Activated CD8-positive, alpha-beta memory T cell treated with anti-CD3 and anti-CD28 coated beads, Interleukin-2, amount 50 U/mL, for 1 hour (primary cell): ENCODE results near the gene DAAM1.

Source experiments
- DNase-seq: peaks from one replicate; pipeline ENCODE4 v3.0.0-alpha.2; 2020; ENCODE audit errors: extremely low read depth

Gene DAAM1

GRCh38 chr14:59221568-59221967 is 33.1 kb downstream of the DAAM1 start:
- DNase-seq: no peak

- no peak for DNase-seq
These were observed 35.9 kb downstream of the DAAM1 start for GRCh38 chr14:59224341-59224740.

- DNase-seq: no peak
These were observed 36.8 kb downstream of the DAAM1 start for GRCh38 chr14:59225281-59225680.

- no peak for DNase-seq
These were observed 40.0 kb downstream of the DAAM1 start for GRCh38 chr14:59228421-59228820.

GRCh38 chr14:59229653-59230406 is 41.4 kb downstream of the DAAM1 start:
- DNase-seq: no peak

GRCh38 chr14:59236195-59236594 is 47.7 kb downstream of the DAAM1 start:
- no peak for DNase-seq

- no peak for DNase-seq
These were observed 49.7 kb downstream of the DAAM1 start for GRCh38 chr14:59238216-59238615.

- DNase-seq: no peak
These were observed 50.6 kb downstream of the DAAM1 start for GRCh38 chr14:59239022-59239421.

GRCh38 chr14:59240356-59240755 is 51.9 kb downstream of the DAAM1 start:
- DNase-seq: no peak

- DNase-seq: no peak
These were observed 52.7 kb downstream of the DAAM1 start for GRCh38 chr14:59241121-59241520.

- no peak for DNase-seq
These were observed 54.7 kb downstream of the DAAM1 start for GRCh38 chr14:59243174-59243573.

GRCh38 chr14:59244581-59244980 is 56.1 kb downstream of the DAAM1 start:
- DNase-seq: no peak

- DNase-seq: no peak
These were observed 57.4 kb downstream of the DAAM1 start for GRCh38 chr14:59245809-59246295.

- no peak for DNase-seq
These were observed 58.1 kb downstream of the DAAM1 start for GRCh38 chr14:59246566-59246965.

GRCh38 chr14:59247801-59248584 is 59.5 kb downstream of the DAAM1 start:
- no peak for DNase-seq

GRCh38 chr14:59249029-59249428 is 60.6 kb downstream of the DAAM1 start:
- no peak for DNase-seq

- no peak for DNase-seq
These were observed 63.6 kb downstream of the DAAM1 start for GRCh38 chr14:59251811-59252771.

- no peak for DNase-seq
These were observed 64.5 kb downstream of the DAAM1 start for GRCh38 chr14:59252772-59253500.

- no peak for DNase-seq
These were observed 65.1 kb downstream of the DAAM1 start for GRCh38 chr14:59253527-59253926.

GRCh38 chr14:59254146-59254910 is 65.9 kb downstream of the DAAM1 start:
- DNase-seq: no peak
